H1 (cell line): ENCODE data around the gene RFK.

Experiments
- ASH2L ChIP-seq: fragments of 200-600, 300-600 bp; sonication (generic); IDR thresholded peaks from one replicate; pipeline ENCODE4 v1.7.1; 2017; ENCODE audit warnings: low read length
- BCL11A ChIP-seq, 2 experiments: IDR thresholded peaks; one replicate each; pipeline ENCODE4 v1.6.1; 2011; ENCODE audit warnings: low read depth in 2 of 2, low read length in 2 of 2, mild to moderate bottlenecking in 2 of 2
- CTCF ChIP-seq, 3 experiments: IDR thresholded peaks; 1 replicate in 2 of 3; 2 replicates in 1 of 3; pipeline versions ENCODE4 v1.5.1 to v1.6.1; 2011; ENCODE audit warnings: low read length in 3 of 3, mild to moderate bottlenecking in 3 of 3, inconsistent platforms in 2 of 3, low read depth in 1 of 3, moderate library complexity in 1 of 3; ENCODE audit not compliant: insufficient read depth in 1 of 3; ENCODE audit errors: control extremely low read depth in 1 of 3
- GTF2F1 ChIP-seq: IDR thresholded peaks from 2 replicates; pipeline ENCODE4 v1.6.1; 2012; ENCODE audit warnings: low read depth, low read length, improper control_type of control experiment, borderline replicate concordance
- RAD21 ChIP-seq, 2 experiments: IDR thresholded peaks in 1 of 2; conservative IDR thresholded peaks in 1 of 2; 2 replicates each; pipeline ENCODE4 v1.6.1; 2011; ENCODE audit warnings: low read depth in 2 of 2, low read length in 2 of 2, improper control_type of control experiment in 1 of 2, inconsistent platforms in 1 of 2, mild to moderate bottlenecking in 1 of 2, moderate library complexity in 1 of 2

- no peak for TF ChIP-seq CTCF (IDR thresholded peaks at IDR 0.05; ENCODE audit: control extremely low read depth in 1 of 3, insufficient read depth in 1 of 3, low read depth in 1 of 3, low read length in 3 of 3)
- no peak for TF ChIP-seq RAD21 (IDR thresholded peaks at IDR 0.05 in 1 of 2, conservative IDR thresholded peaks at IDR 0.05 in 1 of 2; ENCODE audit: low read depth in 2 of 2, low read length in 2 of 2)
- no peak for TF ChIP-seq BCL11A (IDR thresholded peaks at IDR 0.05; ENCODE audit: low read depth in 2 of 2, low read length in 2 of 2)
- no peak for TF ChIP-seq GTF2F1
- TF ChIP-seq ASH2L: no peak
Observed at GRCh38 chr9:76396597-76396996, 2.4 kb upstream of the RFK start.
